Measurements from ENCODE around the gene PPP1R14B. TPM values are rescaled to one million over a fixed set of nuclear protein-coding genes. Genes with fewer than 3 reads are reported as not detected.

PPP1R14B gene
- polyA plus RNA-seq, 1 donor, result 62.6 TPM

GRCh38 chr11:64267207-64267945, 20.6 kb upstream of the PPP1R14B start:
- Histone ChIP-seq H3K4me1 (ENCODE audit: control insufficient read depth, insufficient read depth, low read length) (peaks cover 25% of the 10 kb centered on the region), H3K36me3 (ENCODE audit: control insufficient read depth, insufficient read depth, low read length) (peaks cover 57% of the 10 kb centered on the region), H3K9me3 (ENCODE audit: control insufficient read depth, low read depth, low read length) (no peaks in the 10 kb centered on the region), H3K4me3 (ENCODE audit: low read length) (no peak overlapping the region), H3K27me3 (ENCODE audit: control insufficient read depth, insufficient read depth, low read length) (no peaks in the 10 kb centered on the region), H3K27ac (ENCODE audit: low read length) (no peak overlapping the region)
- no peak for DNase-seq
- WGBS (ENCODE audit: insufficient coverage, low lambda C conversion rate), result 20% methylated on average over 1 of the region's 27 CpGs

GRCh38 chr11:64266339-64266738, 19.6 kb upstream of the PPP1R14B start:
- Histone ChIP-seq H3K4me1 (ENCODE audit: control insufficient read depth, insufficient read depth, low read length) (peaks cover 17% of the 10 kb centered on the region), H3K27me3 (ENCODE audit: control insufficient read depth, insufficient read depth, low read length) (no peaks in the 10 kb centered on the region), H3K36me3 (ENCODE audit: control insufficient read depth, insufficient read depth, low read length) (peaks cover 68% of the 10 kb centered on the region), H3K9me3 (ENCODE audit: control insufficient read depth, low read depth, low read length) (no peaks in the 10 kb centered on the region), H3K27ac (ENCODE audit: low read length) (no peak overlapping the region), H3K4me3 (ENCODE audit: low read length) (no peak overlapping the region)
- no peak for DNase-seq
- 92% methylated on average over 7 of the region's 15 CpGs for WGBS (ENCODE audit: insufficient coverage, low lambda C conversion rate)

GRCh38 chr11:64265176-64266160, 18.7 kb upstream of the PPP1R14B start:
- no CpG with 5 or more reads among the region's 35 CpGs for WGBS (ENCODE audit: insufficient coverage, low lambda C conversion rate)
- Histone ChIP-seq H3K36me3 (ENCODE audit: control insufficient read depth, insufficient read depth, low read length) (peaks cover 74% of the 10 kb centered on the region), H3K27me3 (ENCODE audit: control insufficient read depth, insufficient read depth, low read length) (no peaks in the 10 kb centered on the region), H3K4me1 (ENCODE audit: control insufficient read depth, insufficient read depth, low read length) (peaks cover 17% of the 10 kb centered on the region), H3K9me3 (ENCODE audit: control insufficient read depth, low read depth, low read length) (no peaks in the 10 kb centered on the region), H3K4me3 (ENCODE audit: low read length) (no peak overlapping the region), H3K27ac (ENCODE audit: low read length) (no peak overlapping the region)
- DNase-seq, result no peak

GRCh38 chr11:64264371-64264852, 17.7 kb upstream of the PPP1R14B start:
- no CpG with 5 or more reads among the region's 10 CpGs for WGBS (ENCODE audit: insufficient coverage, low lambda C conversion rate)
- Histone ChIP-seq H3K4me1 (ENCODE audit: control insufficient read depth, insufficient read depth, low read length) (peaks cover 20% of the 10 kb centered on the region), H3K36me3 (ENCODE audit: control insufficient read depth, insufficient read depth, low read length) (peaks cover 85% of the 10 kb centered on the region), H3K4me3 (ENCODE audit: low read length) (no peak overlapping the region), H3K27ac (ENCODE audit: low read length) (no peak overlapping the region), H3K27me3 (ENCODE audit: control insufficient read depth, insufficient read depth, low read length) (no peaks in the 10 kb centered on the region), H3K9me3 (ENCODE audit: control insufficient read depth, low read depth, low read length) (no peaks in the 10 kb centered on the region)
- no peak for DNase-seq

- Histone ChIP-seq H3K9me3 (ENCODE audit: control insufficient read depth, low read depth, low read length) (no peaks in the 10 kb centered on the region), H3K4me1 (ENCODE audit: control insufficient read depth, insufficient read depth, low read length) (peaks cover 19% of the 10 kb centered on the region), H3K27ac (ENCODE audit: low read length) (no peak overlapping the region), H3K36me3 (ENCODE audit: control insufficient read depth, insufficient read depth, low read length) (peaks cover 90% of the 10 kb centered on the region), H3K27me3 (ENCODE audit: control insufficient read depth, insufficient read depth, low read length) (no peaks in the 10 kb centered on the region), H3K4me3 (ENCODE audit: low read length) (no peak overlapping the region)
- WGBS (ENCODE audit: insufficient coverage, low lambda C conversion rate), result no CpG with 5 or more reads among the region's 8 CpGs
- DNase-seq, result no peak
Observed at GRCh38 chr11:64263947-64264317, 17.2 kb upstream of the PPP1R14B start.

- Histone ChIP-seq H3K36me3 (ENCODE audit: control insufficient read depth, insufficient read depth, low read length) (peaks cover 94% of the 10 kb centered on the region), H3K4me3 (ENCODE audit: low read length) (no peak overlapping the region), H3K27ac (ENCODE audit: low read length) (no peak overlapping the region), H3K27me3 (ENCODE audit: control insufficient read depth, insufficient read depth, low read length) (no peaks in the 10 kb centered on the region), H3K9me3 (ENCODE audit: control insufficient read depth, low read depth, low read length) (no peaks in the 10 kb centered on the region), H3K4me1 (ENCODE audit: control insufficient read depth, insufficient read depth, low read length) (peaks cover 13% of the 10 kb centered on the region)
- no peak for DNase-seq
- 80% methylated on average over 2 of the region's 29 CpGs for WGBS (ENCODE audit: insufficient coverage, low lambda C conversion rate)
Observed at GRCh38 chr11:64263021-64263946, 16.5 kb upstream of the PPP1R14B start.

GRCh38 chr11:64262271-64263002, 15.7 kb upstream of the PPP1R14B start:
- no peak for DNase-seq
- WGBS (ENCODE audit: insufficient coverage, low lambda C conversion rate), result no CpG with 5 or more reads among the region's 42 CpGs
- Histone ChIP-seq H3K9me3 (ENCODE audit: control insufficient read depth, low read depth, low read length) (no peaks in the 10 kb centered on the region), H3K4me1 (ENCODE audit: control insufficient read depth, insufficient read depth, low read length) (peaks cover 5% of the 10 kb centered on the region), H3K27ac (ENCODE audit: low read length) (no peak overlapping the region), H3K36me3 (ENCODE audit: control insufficient read depth, insufficient read depth, low read length) (peaks cover 92% of the 10 kb centered on the region), H3K27me3 (ENCODE audit: control insufficient read depth, insufficient read depth, low read length) (no peaks in the 10 kb centered on the region), H3K4me3 (ENCODE audit: low read length) (no peak overlapping the region)

GRCh38 chr11:64261556-64262080, 14.9 kb upstream of the PPP1R14B start:
- no peak for DNase-seq
- Histone ChIP-seq H3K27me3 (ENCODE audit: control insufficient read depth, insufficient read depth, low read length) (no peaks in the 10 kb centered on the region), H3K4me1 (ENCODE audit: control insufficient read depth, insufficient read depth, low read length) (peaks cover 5% of the 10 kb centered on the region), H3K9me3 (ENCODE audit: control insufficient read depth, low read depth, low read length) (no peaks in the 10 kb centered on the region), H3K36me3 (ENCODE audit: control insufficient read depth, insufficient read depth, low read length) (peaks cover 93% of the 10 kb centered on the region), H3K27ac (ENCODE audit: low read length) (no peak overlapping the region), H3K4me3 (ENCODE audit: low read length) (no peak overlapping the region)
- no CpG with 5 or more reads among the region's 18 CpGs for WGBS (ENCODE audit: insufficient coverage, low lambda C conversion rate)

- Histone ChIP-seq H3K36me3 (ENCODE audit: control insufficient read depth, insufficient read depth, low read length) (peaks cover 93% of the 10 kb centered on the region), H3K27ac (ENCODE audit: low read length) (no peak overlapping the region), H3K4me1 (ENCODE audit: control insufficient read depth, insufficient read depth, low read length) (peaks cover 5% of the 10 kb centered on the region), H3K4me3 (ENCODE audit: low read length) (no peak overlapping the region), H3K27me3 (ENCODE audit: control insufficient read depth, insufficient read depth, low read length) (no peaks in the 10 kb centered on the region), H3K9me3 (ENCODE audit: control insufficient read depth, low read depth, low read length) (no peaks in the 10 kb centered on the region)
- DNase-seq, result no peak
- WGBS (ENCODE audit: insufficient coverage, low lambda C conversion rate), result no CpG with 5 or more reads among the region's 6 CpGs
Observed at GRCh38 chr11:64260147-64260708, 13.5 kb upstream of the PPP1R14B start.

Data from large intestine (tissue), 3 donors.